Activated naive CD8-positive, alpha-beta T cell treated with anti-CD3 and anti-CD28 coated beads, Interleukin-2, amount 10 ng/mL, durations not matched to agents 7 days and 5 days (primary cell): ENCODE results near the gene RPL26. TPM values are rescaled to one million over a fixed set of nuclear protein-coding genes. Genes with fewer than 3 reads are reported as not detected.
A peak's percentile ranks its signal among the peaks of the same experiment; 100 is the strongest.
"Not testable (repeated sequence)": the region's sequence is repeated elsewhere in the genome, so short reads cannot be mapped to it uniquely, and the experiment has no call there.

ENCODE experiments used
- ATAC-seq: fragments of 150-1000 bp; cut with Tn5 transposase; one replicate; pipeline ENCODE4 v1.10.0; 2021; ENCODE audit warnings: low read depth, moderate library complexity
- POLR2A ChIA-PET: fragments of 350-600 bp; sonication (Branson Sonifier 250); formaldehyde crosslinking; loops from one replicate; lab custom pipeline; 2021; ENCODE audit warnings: antibody characterized with exemption; lab: Charles Lee
- DNase-seq: peaks from one replicate; pipeline ENCODE4 v3.0.0; 2021
- H3K27ac Mint-ChIP-seq: one replicate; pipeline ENCODE4 v1.8.0; 2022; ENCODE audit warnings: mild to moderate bottlenecking, mixed read lengths
- H3K27me3 Mint-ChIP-seq: one replicate; pipeline ENCODE4 v1.8.0; 2022; ENCODE audit warnings: mild to moderate bottlenecking, moderate library complexity, mixed read lengths
- H3K36me3 Mint-ChIP-seq: one replicate; pipeline ENCODE4 v1.8.0; 2021; ENCODE audit warnings: mild to moderate bottlenecking, mixed read lengths
- H3K4me1 Mint-ChIP-seq: one replicate; pipeline ENCODE4 v1.8.0; 2021; ENCODE audit warnings: mixed read lengths
- H3K4me3 Mint-ChIP-seq: one replicate; pipeline ENCODE4 v1.8.0; 2022; ENCODE audit warnings: mild to moderate bottlenecking, moderate library complexity, mixed read lengths
- H3K9me3 Mint-ChIP-seq: one replicate; pipeline ENCODE4 v1.8.0; 2021; ENCODE audit warnings: mixed read lengths
- total RNA-seq, 2 experiments: library from RNA; stranded (reverse); gene quantifications; one replicate each; pipeline ENCODE4 v1.2.3, GENCODE V29; 2021

The RPL26 gene
- total RNA-seq, 2 experiments from 2014 or later: 1,984 to 2,045 TPM

DNA sequence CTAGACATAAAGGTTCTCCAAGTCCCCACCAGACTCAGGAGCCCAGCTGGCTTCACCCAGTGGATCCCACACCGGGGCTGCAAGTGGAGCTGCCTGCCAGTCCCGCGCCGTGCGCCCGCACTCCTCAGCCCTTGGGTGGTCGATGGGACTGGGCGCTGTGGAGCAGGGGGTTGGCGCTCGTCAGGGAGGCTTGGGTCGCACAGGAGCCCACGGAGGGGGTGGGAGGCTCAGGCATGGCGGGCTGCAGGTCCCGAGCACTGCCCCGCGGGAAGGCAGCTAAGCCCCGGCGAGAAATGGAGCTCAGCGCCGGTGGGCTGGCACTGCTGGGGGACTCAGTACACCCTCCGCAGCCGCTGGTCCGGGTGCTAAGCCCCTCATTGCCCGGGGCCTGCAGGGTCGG, 36.0 kb downstream of the RPL26 start:
- not testable (repeated sequence) for H3K9me3 Mint-ChIP-seq, DNase-seq, H3K27ac Mint-ChIP-seq, ATAC-seq, H3K36me3 Mint-ChIP-seq, H3K4me3 Mint-ChIP-seq
- H3K27me3 Mint-ChIP-seq: peaks cover 52% of the 10 kb centered on the region
- POLR2A ChIA-PET: interaction anchor here (0.8 kb wide), 1 partner anchor 9 kb away, joined by 3 read pairs; no protein-coding TSS in a partner anchor
- peaks cover 18% of the 10 kb centered on the region for H3K4me1 Mint-ChIP-seq

DNA sequence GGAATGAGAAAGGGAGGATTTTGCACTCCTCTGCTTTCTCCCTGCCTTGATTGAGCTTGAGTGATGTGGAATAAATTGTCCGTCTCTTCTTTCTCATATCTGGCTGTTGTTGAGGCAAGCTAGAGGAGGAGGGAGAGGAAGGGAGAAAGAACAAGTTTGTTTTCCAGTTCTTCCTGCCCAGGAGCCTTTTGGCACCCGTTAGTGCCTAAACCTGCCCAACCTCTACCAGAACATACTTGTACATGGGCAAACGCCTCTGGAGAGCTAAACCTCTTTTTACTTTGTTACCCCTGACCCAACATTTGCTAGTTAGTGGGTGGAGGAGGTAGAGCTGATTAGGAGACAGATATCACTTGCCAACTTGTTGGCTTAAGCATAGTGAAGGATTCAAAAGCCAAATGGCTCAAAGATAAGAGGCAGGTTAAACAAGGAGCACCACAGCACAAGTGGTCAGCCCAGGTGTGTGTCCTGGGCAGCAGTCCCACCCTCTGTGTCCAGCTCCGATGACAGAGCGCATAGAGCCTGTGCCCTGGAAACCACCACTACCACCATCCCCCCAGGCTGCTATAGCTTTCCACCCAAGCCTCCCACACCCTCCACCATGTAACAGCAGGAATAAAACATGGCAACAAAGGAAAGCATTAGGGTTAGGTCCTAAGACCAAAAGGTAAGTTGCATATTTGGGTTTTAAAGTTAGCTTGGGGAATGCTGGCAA, 36.9 kb downstream of the RPL26 start:
- peaks cover 18% of the 10 kb centered on the region for H3K4me1 Mint-ChIP-seq
- H3K4me3 Mint-ChIP-seq: no peak overlapping the region
- POLR2A ChIA-PET: no interaction called here
- no peaks in the 10 kb centered on the region for H3K9me3 Mint-ChIP-seq
- no peak overlapping the region for H3K27ac Mint-ChIP-seq
- peaks cover 53% of the 10 kb centered on the region for H3K27me3 Mint-ChIP-seq
- DNase-seq: no peak
- no peak for ATAC-seq
- no peaks in the 10 kb centered on the region for H3K36me3 Mint-ChIP-seq

DNA sequence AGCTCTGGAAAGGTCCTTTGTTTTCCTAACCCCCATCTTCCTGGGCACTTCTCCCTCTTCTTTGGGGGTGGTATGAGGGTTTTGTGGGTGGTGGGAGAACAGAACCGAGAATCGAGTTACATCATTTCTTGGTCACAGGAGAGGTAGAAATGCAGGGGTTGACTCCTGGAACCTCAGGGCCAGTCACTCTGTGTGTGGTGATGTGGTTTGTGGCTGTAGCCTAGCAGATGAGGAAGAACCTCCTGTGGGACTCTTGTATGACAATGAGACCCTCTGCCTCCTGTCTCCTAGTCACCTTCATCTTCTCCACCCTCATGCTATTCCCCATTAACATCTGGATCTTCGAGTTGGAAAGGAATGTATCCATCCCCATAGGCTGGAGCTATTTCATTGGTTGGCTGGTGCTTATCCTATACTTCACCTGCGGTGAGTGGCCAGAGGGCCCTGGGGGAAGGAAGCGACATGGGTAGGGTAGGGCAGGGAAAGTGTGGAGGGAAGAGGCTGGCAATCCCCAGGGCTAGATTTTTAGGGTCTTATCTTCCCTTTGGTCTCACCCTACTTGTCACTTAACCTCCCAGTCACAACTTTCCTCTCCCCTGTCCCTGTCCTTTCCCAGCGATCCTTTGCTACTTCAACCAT, 37.8 kb downstream of the RPL26 start:
- no peaks in the 10 kb centered on the region for H3K36me3 Mint-ChIP-seq
- no peak overlapping the region for H3K4me3 Mint-ChIP-seq
- ATAC-seq (peak; percentile 22), DNase-seq (no peak)
- POLR2A ChIA-PET: no interaction called here
- peaks cover 53% of the 10 kb centered on the region for H3K27me3 Mint-ChIP-seq
- no peak overlapping the region for H3K27ac Mint-ChIP-seq
- peaks cover 18% of the 10 kb centered on the region for H3K4me1 Mint-ChIP-seq
- H3K9me3 Mint-ChIP-seq: no peaks in the 10 kb centered on the region

DNA sequence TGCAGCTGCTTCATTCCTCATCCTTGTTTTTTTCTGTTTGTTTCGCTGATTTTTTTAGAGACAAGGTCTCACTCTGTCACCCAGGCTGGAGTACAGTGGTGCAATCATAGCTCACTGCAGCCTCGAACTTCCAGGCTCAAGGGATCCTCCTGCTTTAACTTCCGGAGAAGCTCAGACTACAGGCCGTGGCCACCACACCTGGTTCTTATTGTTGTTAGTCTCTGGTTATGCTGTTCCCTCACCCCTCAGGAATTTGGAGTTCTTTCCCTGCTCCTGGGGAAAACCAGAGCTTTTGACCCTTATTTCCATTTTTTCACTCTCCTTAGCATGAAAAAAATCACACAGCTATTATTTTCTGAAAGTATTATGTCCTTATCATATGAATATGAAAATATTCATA, 41.5 kb downstream of the RPL26 start:
- Mint-ChIP-seq H3K27ac (no peak overlapping the region), H3K9me3 (no peaks in the 10 kb centered on the region), H3K27me3 (peaks cover 36% of the 10 kb centered on the region), H3K4me1 (peaks cover 28% of the 10 kb centered on the region), H3K4me3 (no peak overlapping the region), H3K36me3 (no peaks in the 10 kb centered on the region)
- ATAC-seq (no peak), DNase-seq (no peak)
- POLR2A ChIA-PET: no interaction called here

DNA sequence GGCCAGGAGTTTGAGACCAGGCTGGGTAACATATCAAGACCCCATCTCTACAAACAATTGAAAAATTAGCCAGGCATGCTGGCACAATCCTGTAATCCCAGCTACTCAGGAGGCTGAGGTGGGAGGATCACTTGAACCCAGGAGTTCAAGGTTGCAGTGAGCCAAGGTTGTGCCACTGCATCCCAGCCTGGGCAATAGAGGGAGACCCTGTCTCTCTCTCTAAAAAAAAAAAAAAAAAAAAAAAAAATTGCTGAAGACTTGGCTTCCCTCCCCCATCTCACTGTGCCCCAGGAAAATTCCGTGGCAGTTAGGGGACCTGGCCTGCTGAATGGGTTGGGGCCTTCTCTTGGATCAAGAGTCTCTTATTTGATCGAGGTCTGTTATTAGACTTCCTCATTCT, 43.5 kb downstream of the RPL26 start, which contains the start of gene ODF4:
Gene ODF4, plus strand, starts transcription at position 301 of the 400 bp plus-strand sequence. CDS start 212 bp downstream, outside the sequence.
- H3K36me3 Mint-ChIP-seq: no peaks in the 10 kb centered on the region
- DNase-seq (no peak), ATAC-seq (no peak)
- H3K27me3 Mint-ChIP-seq: peaks cover 19% of the 10 kb centered on the region
- no peaks in the 10 kb centered on the region for H3K9me3 Mint-ChIP-seq
- H3K4me3 Mint-ChIP-seq: no peak within 1 kb of the TSS
- POLR2A ChIA-PET: interaction anchor here (1.7 kb wide), 1 partner anchor 37 kb away, joined by 6 read pairs; the partner anchor contains the start of gene KRABD2
- no peak within 1 kb of the TSS for H3K27ac Mint-ChIP-seq
- H3K4me1 Mint-ChIP-seq: peaks cover 14% of the 10 kb centered on the region

DNA sequence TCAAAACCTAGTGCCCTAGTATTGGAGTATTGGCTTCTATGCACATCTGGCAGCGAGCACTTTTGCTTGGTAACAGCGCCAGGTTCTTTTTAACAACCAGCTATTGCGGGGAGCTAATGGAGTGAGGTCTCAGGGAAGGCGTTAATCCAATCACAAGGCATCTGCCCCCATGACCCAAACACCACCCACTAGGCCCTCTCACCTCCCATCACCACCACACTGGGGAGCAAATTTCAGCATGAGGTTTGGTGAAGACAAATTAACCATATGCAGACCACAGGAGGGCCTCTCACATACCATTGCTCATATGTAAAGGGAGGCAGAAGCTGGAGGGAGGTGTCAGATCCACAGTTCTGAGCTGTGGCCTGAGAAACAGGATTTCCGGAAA, 44.2 kb downstream of the RPL26 start:
- no peak for ATAC-seq
- no peak overlapping the region for H3K27ac Mint-ChIP-seq
- H3K9me3 Mint-ChIP-seq: no peaks in the 10 kb centered on the region
- peaks cover 12% of the 10 kb centered on the region for H3K4me1 Mint-ChIP-seq
- peaks cover 12% of the 10 kb centered on the region for H3K27me3 Mint-ChIP-seq
- no peaks in the 10 kb centered on the region for H3K36me3 Mint-ChIP-seq
- no peak overlapping the region for H3K4me3 Mint-ChIP-seq
- POLR2A ChIA-PET: interaction anchor here (1.2 to 1.7 kb wide), 2 partner anchors 9 to 37 kb away, joined by 3 to 6 read pairs; partner anchors contain the start of gene KRABD2
- DNase-seq: no peak

DNA sequence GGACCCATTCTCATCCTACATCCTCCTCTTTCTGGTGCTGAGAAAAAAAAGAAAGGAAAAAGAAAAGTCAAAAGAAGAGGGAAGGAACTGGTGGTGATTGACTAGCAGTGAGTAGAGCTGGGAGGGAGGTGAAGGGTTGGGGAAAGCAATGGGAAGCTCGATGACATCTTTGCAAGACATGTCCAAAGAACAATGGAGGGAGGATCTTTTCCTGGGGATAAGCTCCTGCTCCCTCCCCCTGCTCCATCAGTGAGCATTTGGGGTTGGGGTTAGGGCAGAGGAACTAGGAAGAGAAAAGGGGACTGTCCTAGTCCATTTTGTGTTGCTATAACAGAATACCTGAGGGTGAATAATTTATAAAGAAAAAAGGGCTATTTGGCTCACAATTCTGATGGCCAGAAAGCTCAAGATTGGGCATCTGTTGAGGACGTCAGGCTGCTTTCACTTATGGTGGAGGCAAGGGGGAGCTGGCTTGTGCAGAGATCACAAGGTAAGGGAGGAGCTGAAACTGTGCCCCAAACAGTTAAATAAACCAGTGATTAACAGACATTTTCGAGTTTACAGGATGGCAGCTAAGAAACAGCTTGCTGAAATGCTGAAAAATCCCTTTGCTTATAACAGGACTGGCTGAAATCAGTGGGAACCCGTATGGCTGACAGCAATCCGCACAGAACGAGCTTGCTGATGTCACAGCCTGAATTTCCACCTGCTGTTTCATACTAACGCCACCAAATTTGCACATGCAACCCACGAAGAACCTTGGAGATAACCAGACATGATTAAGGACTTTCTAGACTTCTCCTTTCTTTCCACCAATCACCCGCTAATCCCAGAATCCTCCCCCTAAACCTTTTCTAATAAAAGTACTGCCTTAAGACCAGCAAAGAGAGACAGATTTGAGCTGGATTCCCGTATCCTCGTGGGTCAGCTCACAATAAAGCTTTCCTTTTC, 44.9 kb downstream of the RPL26 start:
- POLR2A ChIA-PET: interaction anchor here (0.5 to 1.7 kb wide), 3 partner anchors 9 to 1062 kb away, joined by 3 to 6 read pairs (median 4); partner anchors contain the start of gene KRABD2
- no peaks in the 10 kb centered on the region for H3K36me3 Mint-ChIP-seq
- DNase-seq (no peak), ATAC-seq (no peak)
- H3K27ac Mint-ChIP-seq: no peak overlapping the region
- H3K4me1 Mint-ChIP-seq: peaks cover 12% of the 10 kb centered on the region
- peaks cover 10% of the 10 kb centered on the region for H3K27me3 Mint-ChIP-seq
- H3K4me3 Mint-ChIP-seq: peak overlapping the region; percentile 18
- no peaks in the 10 kb centered on the region for H3K9me3 Mint-ChIP-seq

DNA sequence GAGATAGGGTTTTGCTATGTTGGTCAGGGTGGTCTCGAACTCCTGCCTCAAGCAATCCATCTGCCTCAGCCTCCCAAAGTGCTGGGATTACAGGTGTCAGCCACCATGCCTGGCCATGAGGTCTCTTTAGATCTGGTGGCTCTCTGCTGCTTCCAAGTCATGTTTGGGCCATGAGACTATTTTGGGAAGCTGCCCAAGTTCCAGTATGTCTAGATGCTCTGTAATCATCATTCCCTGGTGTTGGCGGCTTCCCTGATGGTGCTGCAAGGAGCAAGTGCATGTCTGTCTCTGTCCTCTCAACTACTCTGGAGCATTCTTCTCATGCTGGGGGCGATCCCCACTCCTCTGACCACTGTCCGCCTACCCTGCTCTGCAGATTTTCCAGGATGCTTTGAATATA, 49.7 kb downstream of the RPL26 start:
- H3K9me3 Mint-ChIP-seq: no peaks in the 10 kb centered on the region
- no peak overlapping the region for H3K4me3 Mint-ChIP-seq
- POLR2A ChIA-PET: no interaction called here
- ATAC-seq: no peak
- DNase-seq: no peak
- H3K27ac Mint-ChIP-seq: no peak overlapping the region
- H3K27me3 Mint-ChIP-seq: peaks cover 7% of the 10 kb centered on the region
- H3K36me3 Mint-ChIP-seq: no peaks in the 10 kb centered on the region
- peaks cover 8% of the 10 kb centered on the region for H3K4me1 Mint-ChIP-seq

DNA sequence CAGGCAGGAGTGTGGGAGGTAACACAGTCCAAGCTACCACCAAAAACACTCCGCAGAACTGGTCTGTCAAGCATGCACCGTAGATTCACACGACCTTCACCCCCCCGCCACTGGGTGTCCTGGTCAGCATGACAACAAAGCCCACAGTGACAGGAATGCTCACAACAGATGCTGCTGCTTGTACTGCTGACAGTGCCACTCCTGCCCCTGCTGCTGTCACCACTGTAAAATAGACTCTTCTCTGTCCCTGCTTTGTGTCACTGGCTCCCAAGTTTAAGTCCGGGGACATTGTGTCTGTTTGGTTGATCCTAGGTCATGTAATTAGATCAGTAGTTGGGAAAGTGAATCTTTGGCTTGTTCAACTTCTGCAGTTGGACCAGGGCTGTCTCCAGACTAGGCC, 50.3 kb downstream of the RPL26 start:
- H3K4me1 Mint-ChIP-seq: peaks cover 5% of the 10 kb centered on the region
- H3K27ac Mint-ChIP-seq: no peak overlapping the region
- H3K9me3 Mint-ChIP-seq: no peaks in the 10 kb centered on the region
- H3K27me3 Mint-ChIP-seq: peaks cover 12% of the 10 kb centered on the region
- POLR2A ChIA-PET: no interaction called here
- H3K4me3 Mint-ChIP-seq: no peak overlapping the region
- DNase-seq (no peak), ATAC-seq (no peak)
- H3K36me3 Mint-ChIP-seq: no peaks in the 10 kb centered on the region

DNA sequence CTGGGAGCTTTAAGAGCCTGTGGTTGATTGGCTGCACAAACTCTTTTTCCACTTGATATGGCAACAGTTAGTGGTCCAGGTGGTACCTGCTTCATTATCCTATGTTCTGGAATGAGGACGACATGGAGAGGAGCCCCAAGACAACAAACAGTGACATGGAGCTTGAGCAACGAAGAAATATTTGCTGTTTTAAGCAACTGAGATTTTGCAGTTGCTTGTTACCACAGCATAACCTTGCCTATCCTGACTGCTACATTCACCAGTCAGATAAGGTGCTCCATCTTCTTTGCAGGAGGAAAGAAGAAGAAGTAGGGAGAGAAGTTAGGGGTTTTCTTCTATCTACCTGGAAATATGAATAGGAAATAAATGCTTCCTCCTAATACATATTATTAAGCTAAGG, 50.9 kb downstream of the RPL26 start:
- no peaks in the 10 kb centered on the region for H3K9me3 Mint-ChIP-seq
- no peak overlapping the region for H3K27ac Mint-ChIP-seq
- H3K4me1 Mint-ChIP-seq: peaks cover 6% of the 10 kb centered on the region
- POLR2A ChIA-PET: interaction anchor here (0.6 kb wide), 1 partner anchor 212 kb away, joined by 3 read pairs; no protein-coding TSS in a partner anchor
- H3K4me3 Mint-ChIP-seq: no peak overlapping the region
- no peaks in the 10 kb centered on the region for H3K36me3 Mint-ChIP-seq
- ATAC-seq: no peak
- no peak for DNase-seq
- H3K27me3 Mint-ChIP-seq: peaks cover 14% of the 10 kb centered on the region
